Erythroblast (primary cell): Measurements from ENCODE around the gene AGTPBP1.
"Not testable (repeated sequence)": the region's sequence is repeated elsewhere in the genome, so short reads cannot be mapped to it uniquely, and the experiment has no call there.

Source experiments
- GATA1 ChIP-seq: IDR thresholded peaks from 2 replicates; pipeline ENCODE4 v1.6.1; 2011; ENCODE audit warnings: low read depth, mild to moderate bottlenecking, control low read depth, low read length, moderate library complexity
- POLR2A ChIP-seq: IDR thresholded peaks from 2 replicates; pipeline ENCODE4 v1.6.1; 2011; ENCODE audit warnings: mild to moderate bottlenecking, low read length

DNA sequence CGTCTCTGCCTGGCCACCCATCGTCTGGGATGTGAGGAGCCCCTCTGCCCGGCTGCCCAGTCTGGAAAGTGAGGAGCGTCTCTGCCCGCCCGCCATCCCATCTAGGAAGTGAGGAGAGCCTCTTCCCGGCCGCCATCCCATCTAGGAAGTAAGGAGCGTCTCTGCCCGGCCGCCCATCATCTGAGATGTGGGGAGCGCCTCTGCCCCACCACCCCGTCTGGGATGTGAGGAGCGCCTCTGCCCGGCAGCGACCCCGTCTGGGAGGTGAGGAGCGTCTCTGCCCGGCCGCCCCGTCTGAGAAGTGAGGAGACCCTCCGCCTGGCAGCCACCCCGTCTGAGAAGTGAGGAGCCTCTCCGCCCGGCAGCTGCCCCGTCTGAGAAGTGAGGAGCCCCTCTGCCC is 168.2 kb downstream of the AGTPBP1 start:
- TF ChIP-seq POLR2A, GATA1: not testable (repeated sequence)
